NCI-H748 treated with DMSO at 0.1 percent for 48 hours (cell line): ENCODE results near the gene RPS6KA4.

Experiments
- DNase-seq: peaks from one replicate; lab custom pipeline; 2025; lab: John Stamatoyannopoulos, UW

RPS6KA4 gene

DNA sequence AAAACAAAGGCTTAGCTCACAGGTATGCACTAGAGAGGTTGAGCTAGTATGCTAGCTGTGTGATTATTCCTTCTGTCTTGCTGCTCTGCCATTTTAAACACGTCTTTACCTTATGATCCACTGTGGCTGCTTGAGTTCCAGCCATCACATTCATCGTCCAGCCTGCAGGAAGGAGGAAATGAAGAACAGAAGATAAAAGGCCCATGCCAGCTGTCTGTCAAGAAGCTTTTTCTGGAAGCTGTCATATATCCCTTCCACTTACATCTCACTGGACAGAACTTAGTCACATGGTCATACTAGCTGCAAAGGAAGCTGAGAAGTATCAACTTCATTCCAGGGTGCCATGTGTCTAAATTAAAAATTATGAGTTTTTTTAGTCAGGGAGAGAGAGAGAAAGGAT lies 31.6 kb upstream of the RPS6KA4 start:
- DNase-seq = no peak

- no peak for DNase-seq
These were observed 31.0 kb upstream of the RPS6KA4 start for GRCh38 chr11:64327993-64328392.

DNA sequence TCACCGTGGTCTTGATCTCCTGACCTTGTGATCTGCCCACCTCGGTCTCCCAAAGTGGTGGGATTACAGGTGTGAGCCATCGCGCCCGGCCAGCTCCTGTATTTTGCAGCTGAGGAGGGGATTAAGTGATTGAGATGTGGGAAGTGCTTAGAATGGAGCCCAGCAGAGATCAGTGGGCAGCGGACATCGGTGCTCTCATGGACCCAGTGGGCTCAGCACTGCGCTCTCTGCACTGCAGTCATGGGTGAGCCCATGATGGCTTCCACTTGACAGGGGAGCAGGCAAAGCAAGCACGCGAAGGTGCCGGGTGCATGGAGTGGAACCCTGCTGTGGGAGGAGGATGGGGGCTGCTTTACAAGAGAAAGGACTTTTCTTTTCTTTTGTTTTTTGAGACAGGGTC lies 28.1 kb upstream of the RPS6KA4 start:
- no peak for DNase-seq

DNA sequence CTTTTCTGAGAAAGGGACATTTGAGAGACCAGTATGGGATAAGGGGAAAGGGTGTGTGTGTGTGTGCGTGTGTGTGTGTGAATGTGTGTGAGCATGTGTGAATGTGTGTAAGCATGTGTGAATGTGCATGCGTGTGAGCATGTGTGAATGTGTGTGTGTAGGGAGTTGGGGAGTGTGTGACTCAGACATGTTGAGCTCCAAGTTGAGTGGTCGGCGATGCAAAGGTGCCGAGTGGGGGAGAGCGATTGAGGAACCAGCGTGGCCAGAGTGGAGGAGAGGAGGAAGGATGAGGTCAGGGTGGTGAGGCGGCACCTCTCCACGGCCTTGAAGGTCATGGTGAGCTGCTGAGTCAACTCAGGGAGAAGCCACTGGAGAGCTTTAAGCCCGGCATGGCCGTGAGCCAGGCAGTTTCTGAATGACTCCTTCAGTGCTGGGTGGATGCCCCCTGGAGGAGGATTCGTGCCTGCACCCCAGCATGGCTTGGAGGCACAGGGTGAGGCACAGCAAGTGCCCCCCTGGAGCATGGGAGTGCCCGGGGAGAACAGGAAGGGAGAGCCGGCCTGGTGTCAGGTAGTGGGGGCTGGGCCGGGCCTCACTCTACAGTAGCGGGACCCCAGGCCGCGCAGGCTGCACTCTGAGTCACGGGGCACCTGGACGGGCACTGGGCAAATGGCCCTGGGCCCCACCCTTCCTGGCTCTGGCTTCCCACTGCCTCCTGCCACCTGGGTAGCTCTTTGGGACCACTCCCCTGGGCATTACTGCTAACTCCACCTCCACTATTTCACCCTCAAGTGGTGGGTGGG lies 27.2 kb upstream of the RPS6KA4 start:
- no peak for DNase-seq

GRCh38 chr11:64333556-64333955 lies 25.4 kb upstream of the RPS6KA4 start:
- no peak for DNase-seq

DNA sequence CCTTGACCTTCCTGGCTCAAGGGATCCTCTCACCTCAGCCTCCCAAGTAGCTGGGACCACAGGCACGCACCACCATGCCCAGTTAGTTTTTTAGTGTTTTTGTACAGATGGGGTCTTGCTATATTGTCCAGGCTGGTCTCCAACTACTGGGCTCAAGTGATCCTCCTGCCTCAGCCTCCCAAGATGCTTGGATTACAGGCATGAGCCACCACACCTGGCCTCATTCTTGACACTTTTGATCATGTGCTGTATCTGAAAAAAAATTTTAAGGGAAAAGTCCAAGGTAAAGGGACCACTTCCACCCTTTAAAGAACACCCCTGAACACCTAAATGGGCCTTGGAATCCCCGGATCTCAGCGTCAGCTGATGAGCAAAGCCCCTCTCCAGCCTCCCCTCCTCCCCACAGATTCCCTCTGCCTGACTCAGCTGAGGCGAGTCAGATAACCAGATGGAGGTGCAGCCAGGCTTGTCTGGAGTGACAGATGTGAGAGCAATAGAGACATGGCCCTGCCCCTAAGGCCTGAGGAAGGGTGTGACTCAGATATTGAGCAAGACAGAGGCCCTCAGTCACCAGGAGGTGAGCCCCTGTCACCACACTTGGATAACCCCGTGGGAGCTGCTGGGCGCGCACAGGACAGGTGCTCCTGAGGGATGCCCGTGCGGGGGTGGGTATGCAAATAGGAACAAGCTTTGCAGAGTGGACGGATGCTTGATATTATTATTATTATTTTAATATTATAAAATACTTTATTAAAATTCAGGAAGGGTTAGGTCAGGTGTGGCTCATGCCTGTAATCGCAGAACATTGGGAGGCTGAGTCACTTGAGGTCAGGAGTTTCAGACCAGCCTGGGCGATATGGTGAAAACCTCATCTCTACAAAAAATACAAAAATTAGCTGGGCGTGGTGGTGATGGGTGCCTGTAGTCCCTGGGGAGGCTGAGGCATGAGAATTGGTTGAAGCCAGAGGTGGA lies 23.9 kb upstream of the RPS6KA4 start:
- no peak for DNase-seq

GRCh38 chr11:64337538-64338249 lies 21.3 kb upstream of the RPS6KA4 start:
- no peak for DNase-seq

GRCh38 chr11:64338716-64339115 lies 20.2 kb upstream of the RPS6KA4 start:
- DNase-seq = no peak

- DNase-seq = no peak
These were observed 19.7 kb upstream of the RPS6KA4 start for GRCh38 chr11:64339286-64339685.

DNA sequence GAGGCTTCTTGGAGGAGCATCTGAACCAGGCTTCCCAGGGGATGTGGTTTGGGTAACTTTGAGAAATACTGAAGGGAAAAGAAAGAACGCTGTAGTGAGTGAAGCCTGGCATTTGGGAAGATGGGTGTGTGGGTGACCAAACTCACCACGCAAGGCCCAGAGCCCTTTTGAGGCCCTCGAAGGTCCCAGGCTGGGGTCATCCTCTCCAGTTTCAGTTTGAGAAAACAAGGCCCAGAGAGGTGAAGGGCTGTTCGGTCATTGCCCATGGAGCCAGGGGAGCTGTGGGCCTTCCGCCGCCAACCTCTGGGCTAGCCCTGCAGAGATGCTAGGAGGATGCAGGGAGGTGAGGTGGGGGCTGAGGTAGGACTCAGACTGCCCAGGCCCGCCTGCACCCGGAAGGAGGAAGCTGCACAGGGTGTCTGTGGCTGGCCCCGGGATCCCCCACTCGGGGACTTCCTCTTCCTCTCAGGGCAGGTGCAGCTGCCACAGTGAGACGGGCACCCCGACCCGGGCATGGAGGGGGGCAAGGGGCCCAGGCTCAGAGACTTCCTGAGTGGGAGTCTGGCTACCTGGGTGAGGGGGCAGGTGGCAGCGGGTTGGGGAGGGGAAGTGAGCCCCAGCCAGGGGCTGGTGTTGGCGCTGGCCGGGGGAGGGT lies 19.1 kb upstream of the RPS6KA4 start, which contains the start of gene CCDC88B:
Gene CCDC88B, plus strand, starts transcription at position 451 of the 655 bp plus-strand sequence. Its CDS starts 63 bp downstream, at position 514.
- no peak for DNase-seq

DNA sequence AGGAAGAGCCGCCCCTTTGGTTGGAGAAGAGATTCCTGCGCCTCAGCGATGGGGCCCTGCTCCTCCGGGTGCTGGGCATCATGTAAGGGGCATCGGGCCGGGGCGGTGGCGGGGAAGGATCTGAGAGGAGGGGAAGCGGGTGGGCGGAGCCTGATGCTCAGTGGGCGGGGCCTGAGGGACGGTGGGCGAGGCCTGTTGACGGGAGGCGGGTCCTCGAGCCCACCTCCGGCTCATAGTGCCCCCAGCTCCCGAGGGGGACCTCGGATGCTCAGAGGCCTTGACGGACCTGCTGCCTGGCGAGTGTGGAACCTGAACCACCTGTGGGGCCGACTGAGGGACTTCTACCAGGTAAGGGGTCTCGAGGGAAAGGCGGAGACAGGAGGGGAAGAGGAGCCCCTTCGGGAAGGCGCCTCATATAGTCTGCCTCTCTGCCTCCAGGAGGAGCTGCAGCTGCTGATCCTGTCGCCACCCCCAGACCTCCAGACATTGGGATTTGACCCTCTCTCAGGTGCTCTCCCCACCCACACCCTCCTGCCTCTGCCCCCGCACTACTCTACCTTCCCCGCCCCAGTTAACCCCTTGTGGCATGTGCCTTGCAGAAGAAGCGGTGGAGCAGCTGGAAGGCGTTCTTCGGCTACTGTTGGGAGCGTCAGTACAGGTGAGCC lies 18.2 kb upstream of the RPS6KA4 start:
- no peak for DNase-seq

DNA sequence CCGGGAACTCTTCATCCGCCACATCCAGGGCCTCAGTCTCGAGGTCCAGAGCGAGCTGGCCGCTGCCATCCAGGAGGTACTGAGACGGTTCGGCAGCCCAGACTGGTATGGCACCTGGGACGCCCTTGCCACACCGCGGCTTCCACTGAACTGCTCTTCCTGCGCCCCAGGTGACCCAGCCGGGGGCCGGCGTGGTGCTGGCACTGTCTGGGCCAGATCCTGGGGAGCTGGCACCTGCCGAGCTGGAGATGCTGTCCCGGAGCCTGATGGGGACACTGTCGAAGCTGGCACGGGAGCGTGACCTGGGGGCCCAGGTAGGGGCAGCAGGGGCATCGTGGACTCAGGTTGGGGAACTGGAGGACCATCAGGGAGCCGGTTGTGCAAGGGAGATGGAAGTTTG lies 17.5 kb upstream of the RPS6KA4 start:
- DNase-seq = no peak

- peak; percentile 13 for DNase-seq
These were observed 16.8 kb upstream of the RPS6KA4 start for GRCh38 chr11:64341851-64342791.

DNA sequence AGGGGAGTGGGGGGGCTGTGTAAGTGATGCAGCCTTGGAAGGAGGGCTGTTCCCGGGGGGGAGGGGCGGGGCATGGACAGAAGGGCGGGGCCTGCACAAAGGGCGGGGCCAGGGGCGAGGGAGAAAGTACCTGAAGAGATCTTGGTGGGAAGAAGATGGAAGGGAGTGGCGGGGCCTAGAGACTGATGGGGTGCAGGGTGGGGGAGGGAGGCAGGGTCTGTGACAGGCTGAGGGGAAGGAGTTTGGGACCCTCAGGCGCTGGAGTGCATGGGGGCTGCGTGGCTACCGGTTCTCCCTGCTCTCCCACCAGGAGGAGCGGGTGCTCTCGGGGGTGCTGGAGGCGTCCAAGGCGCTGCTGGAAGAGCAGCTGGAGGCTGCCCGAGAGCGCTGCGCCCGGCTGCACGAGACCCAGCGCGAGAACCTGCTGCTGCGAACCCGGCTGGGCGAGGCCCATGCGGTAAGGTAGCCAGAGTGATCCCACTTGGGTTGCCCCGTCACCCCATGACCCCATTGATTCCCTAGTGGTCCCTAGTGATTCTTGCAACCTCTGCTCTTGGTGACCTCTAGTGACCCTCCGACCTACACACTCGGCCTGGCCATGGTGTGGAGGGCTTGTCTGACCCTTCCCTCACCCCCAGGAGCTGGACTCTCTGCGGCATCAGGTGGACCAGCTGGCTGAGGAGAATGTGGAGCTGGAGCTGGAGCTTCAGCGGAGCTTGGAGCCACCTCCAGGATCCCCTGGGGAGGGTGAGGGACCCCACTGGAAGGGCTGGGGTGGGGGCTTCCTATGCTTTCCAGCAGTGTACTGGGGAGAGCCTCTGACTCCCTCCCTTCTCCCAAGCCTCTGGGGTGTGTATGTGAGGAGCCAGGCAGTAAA lies 15.9 kb upstream of the RPS6KA4 start:
- no peak for DNase-seq

GRCh38 chr11:64343767-64344559 lies 15.0 kb upstream of the RPS6KA4 start:
- no peak for DNase-seq

DNA sequence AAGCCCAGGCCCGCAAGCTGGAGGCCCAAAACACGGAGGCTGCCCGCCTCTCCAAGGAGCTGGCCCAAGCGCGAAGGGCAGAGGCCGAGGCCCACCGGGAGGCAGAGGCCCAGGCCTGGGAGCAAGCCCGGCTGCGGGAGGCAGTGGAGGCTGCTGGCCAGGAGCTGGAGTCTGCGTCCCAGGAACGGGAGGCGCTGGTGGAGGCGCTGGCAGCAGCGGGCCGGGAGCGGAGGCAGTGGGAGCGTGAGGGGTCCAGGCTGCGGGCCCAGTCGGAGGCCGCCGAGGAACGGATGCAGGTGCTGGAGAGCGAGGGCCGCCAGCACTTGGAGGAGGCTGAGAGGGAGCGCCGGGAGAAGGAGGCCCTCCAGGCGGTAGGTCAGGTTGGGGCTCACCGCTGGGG lies 14.2 kb upstream of the RPS6KA4 start:
- DNase-seq = no peak

DNA sequence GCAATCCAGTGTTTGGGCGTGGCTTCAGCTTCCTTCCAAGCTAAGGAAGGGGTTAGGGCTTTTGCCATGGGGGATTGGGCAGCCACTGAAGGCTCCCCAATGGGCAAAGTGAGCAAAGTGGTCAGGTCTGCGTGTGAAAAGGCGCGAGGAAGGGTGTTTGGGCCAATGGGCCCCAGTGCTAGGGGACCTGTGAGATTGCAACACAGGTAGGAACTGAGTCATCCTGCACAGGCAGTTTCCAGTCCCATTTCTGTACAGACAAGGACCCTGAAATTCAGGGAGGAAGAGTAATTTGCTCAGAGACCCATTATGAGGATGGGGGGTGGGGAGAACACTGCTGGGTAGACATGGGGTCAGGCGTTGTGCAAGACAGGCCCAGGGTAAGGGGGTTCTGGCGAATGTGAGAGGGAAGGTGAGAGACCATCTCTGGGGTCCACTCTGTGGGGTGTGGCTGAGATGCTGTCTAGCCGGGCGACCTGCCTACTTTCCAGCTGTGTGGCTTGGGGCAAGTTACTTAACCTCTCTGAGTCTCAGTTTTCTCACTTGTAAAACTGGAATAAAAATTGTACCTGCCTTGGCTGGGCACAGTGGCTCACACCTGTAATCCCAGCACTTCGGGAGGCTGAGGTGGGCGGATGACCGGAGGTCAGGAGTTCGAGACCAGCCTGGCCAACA lies 11.6 kb upstream of the RPS6KA4 start:
- no peak for DNase-seq
